ENCODE results near the gene CST6. TPM values are rescaled to one million over a fixed set of nuclear protein-coding genes. Genes with fewer than 3 reads are reported as not detected.

Gene CST6
- polyA plus RNA-seq, 2 of the 4 experiments (the other 2 are of a cell fraction): not detected

- WGBS (ENCODE audit: missing lambda C conversion rate): 90% methylated on average over 6 of the region's 6 CpGs
- FAIRE-seq (no peak), DNase-seq (ENCODE audit: low read depth in 1 of 2, low spot score in 1 of 2) (no peak), ATAC-seq (no peak)
- peaks cover 3% of the 10 kb centered on the region; the same call in 1 of the 3 replicates for H3K4me1 ChIP-seq
- no peak overlapping the region for H3K4me2 ChIP-seq
- H3K9me3 ChIP-seq: 0 out of 3 replicates have a peak, but pooled peaks cover 2% of the 10 kb centered on the region
- POLR2A ChIA-PET: interaction anchor here (2.2 kb wide), 1 partner anchor 9 kb away, joined by 9 read pairs; the partner anchor contains the start of gene SF3B2
- CTCF ChIA-PET: interaction anchor here (2.4 to 12.6 kb wide), 3 partner anchors 6 to 16 kb away, joined by 10 to 233 read pairs (median 21); partner anchors contain the start of gene PACS1
- H3K27ac ChIP-seq: no peak overlapping the region
- no peak overlapping the region for H3K4me3 ChIP-seq
- no peak for TF ChIP-seq JUNB (IDR thresholded peaks at IDR 0.05)
- TF ChIP-seq E2F6 (IDR thresholded peaks at IDR 0.05; ENCODE audit: borderline replicate concordance, low read depth): no peak
- no peak for TF ChIP-seq ZNF302 (CRISPR knock-in tag; IDR thresholded peaks at IDR 0.05)
- TF ChIP-seq HOXA7 (CRISPR knock-in tag; IDR thresholded peaks at IDR 0.05): no peak
- no peak for TF ChIP-seq ESRRA (IDR thresholded peaks at IDR 0.05; ENCODE audit: borderline replicate concordance, low read length)
Observed at GRCh38 chr11:66061268-66061667, 49.5 kb downstream of the CST6 start.

DNA sequence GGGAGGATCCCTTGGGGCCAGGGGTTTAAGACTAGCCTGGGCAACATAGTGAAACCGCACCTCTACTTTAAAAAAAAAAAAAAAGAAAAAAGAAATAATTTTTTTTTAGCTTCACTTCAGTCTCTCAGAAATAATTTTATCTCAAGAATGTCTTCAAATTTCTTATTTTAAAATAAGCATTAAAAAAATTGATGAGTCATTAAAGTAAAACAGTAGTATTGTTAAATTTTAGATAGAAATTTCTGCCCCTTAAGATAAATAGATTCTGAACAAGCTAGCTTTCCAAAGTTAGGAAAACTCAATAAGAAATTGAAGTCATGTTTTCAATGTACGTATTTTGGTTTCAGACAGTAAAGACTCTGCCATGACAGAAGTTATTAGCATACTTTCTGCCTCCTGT is 50.6 kb downstream of the CST6 start:
- CTCF ChIA-PET: interaction anchor here (0.6 to 10.5 kb wide), 7 partner anchors 7 to 73 kb away, joined by 3 to 233 read pairs (median 4); partner anchors contain the start of genes GAL3ST3 and SF3B2
- ATAC-seq: no peak

More for the DNA sequence above, 50.6 kb downstream of the CST6 start:
- no peak overlapping the region for H3K4me2 ChIP-seq
- WGBS (ENCODE audit: missing lambda C conversion rate): 91% methylated on average over 2 of the region's 2 CpGs
- no peak for DNase-seq (ENCODE audit: low read depth in 1 of 2, low spot score in 1 of 2)
- H3K9me3 ChIP-seq: 0 out of 3 replicates have a peak, but pooled peaks cover 2% of the 10 kb centered on the region
- no peak for FAIRE-seq
- no peak overlapping the region for H3K4me3 ChIP-seq
- POLR2A ChIA-PET: interaction anchor here (1.2 to 2.2 kb wide), 2 partner anchors 10 to 74 kb away, joined by 3 to 9 read pairs; partner anchors contain the start of gene SF3B2
- no peak overlapping the region for H3K27ac ChIP-seq
- TF ChIP-seq MAFK (IDR thresholded peaks at IDR 0.05; ENCODE audit: partially characterized antibody) (peak; percentile 69), RARB (CRISPR knock-in tag; IDR thresholded peaks at IDR 0.05) (no peak)
- H3K4me1 ChIP-seq: peaks cover 3% of the 10 kb centered on the region; the same call in 1 of the 3 replicates

Other genes with a start within 250 kb of the CST6 start
- 5.2 and 5.8 TPM in 2 replicates for gene AP5B1, start 231.0 kb upstream of the CST6 start, polyA plus RNA-seq (2011; rRNA removed)
- gene AP5B1, start 231.0 kb upstream of the CST6 start, polyA plus RNA-seq (2017; fragmentation: RNase III; extraction: RNeasy Plus Mini Kit Qiagen cat#74134 plus additional on column Dnase treatment): 9.0 to 10.2 TPM (median 9.2 TPM) in 3 replicates
- gene OVOL1, start 224.9 kb upstream of the CST6 start, polyA plus RNA-seq (2011; rRNA removed): not detected in 2 replicates
- gene OVOL1, start 224.9 kb upstream of the CST6 start, polyA plus RNA-seq (2017; fragmentation: RNase III; extraction: RNeasy Plus Mini Kit Qiagen cat#74134 plus additional on column Dnase treatment): not detected in 3 replicates
- gene SNX32, start 178.0 kb upstream of the CST6 start, polyA plus RNA-seq (2011; rRNA removed): not detected in 2 replicates
- gene SNX32, start 178.0 kb upstream of the CST6 start, polyA plus RNA-seq (2017; fragmentation: RNase III; extraction: RNeasy Plus Mini Kit Qiagen cat#74134 plus additional on column Dnase treatment): 0.04 to 0.08 TPM (median 0.05 TPM) in 3 replicates
- gene CFL1, start 153.8 kb upstream of the CST6 start, polyA plus RNA-seq (2011; rRNA removed): 1,346 and 1,591 TPM in 2 replicates
- 1,780 to 1,825 TPM (median 1,795 TPM) in 3 replicates for gene CFL1, start 153.8 kb upstream of the CST6 start, polyA plus RNA-seq (2017; fragmentation: RNase III; extraction: RNeasy Plus Mini Kit Qiagen cat#74134 plus additional on column Dnase treatment)
- 27.8 and 30.5 TPM in 2 replicates for gene MUS81, start 151.6 kb upstream of the CST6 start, polyA plus RNA-seq (2011; rRNA removed)
- gene MUS81, start 151.6 kb upstream of the CST6 start, polyA plus RNA-seq (2017; fragmentation: RNase III; extraction: RNeasy Plus Mini Kit Qiagen cat#74134 plus additional on column Dnase treatment): 33.4 to 34.9 TPM (median 34.2 TPM) in 3 replicates
- gene EFEMP2, start 139.2 kb upstream of the CST6 start, polyA plus RNA-seq (2011; rRNA removed): 0.89 and 1.3 TPM in 2 replicates
- gene EFEMP2, start 139.2 kb upstream of the CST6 start, polyA plus RNA-seq (2017; fragmentation: RNase III; extraction: RNeasy Plus Mini Kit Qiagen cat#74134 plus additional on column Dnase treatment): 0.98 to 1.5 TPM (median 1.4 TPM) in 3 replicates
- gene CTSW, start 132.2 kb upstream of the CST6 start, polyA plus RNA-seq (2011; rRNA removed): not detected in 2 replicates
- not detected in 3 replicates for gene CTSW, start 132.2 kb upstream of the CST6 start, polyA plus RNA-seq (2017; fragmentation: RNase III; extraction: RNeasy Plus Mini Kit Qiagen cat#74134 plus additional on column Dnase treatment)
- 72.2 and 83.0 TPM in 2 replicates for gene FIBP, start 123.5 kb upstream of the CST6 start, polyA plus RNA-seq (2011; rRNA removed)
- 60.4 to 66.2 TPM (median 65.3 TPM) in 3 replicates for gene FIBP, start 123.5 kb upstream of the CST6 start, polyA plus RNA-seq (2017; fragmentation: RNase III; extraction: RNeasy Plus Mini Kit Qiagen cat#74134 plus additional on column Dnase treatment)
- 5.4 and 7.3 TPM in 2 replicates for gene CCDC85B, start 121.3 kb upstream of the CST6 start, polyA plus RNA-seq (2011; rRNA removed)
- gene CCDC85B, start 121.3 kb upstream of the CST6 start, polyA plus RNA-seq (2017; fragmentation: RNase III; extraction: RNeasy Plus Mini Kit Qiagen cat#74134 plus additional on column Dnase treatment): 24.3 to 35.2 TPM (median 27.5 TPM) in 3 replicates
- gene FOSL1, start 111.6 kb upstream of the CST6 start, polyA plus RNA-seq (2011; rRNA removed): 6.7 and 9.6 TPM in 2 replicates
- 24.1 to 55.8 TPM (median 24.1 TPM) in 3 replicates for gene FOSL1, start 111.6 kb upstream of the CST6 start, polyA plus RNA-seq (2017; fragmentation: RNase III; extraction: RNeasy Plus Mini Kit Qiagen cat#74134 plus additional on column Dnase treatment)
- gene C11orf68, start 92.9 kb upstream of the CST6 start, polyA plus RNA-seq (2011; rRNA removed): 10.6 and 17.2 TPM in 2 replicates
- 16.5 to 23.1 TPM (median 17.0 TPM) in 3 replicates for gene C11orf68, start 92.9 kb upstream of the CST6 start, polyA plus RNA-seq (2017; fragmentation: RNase III; extraction: RNeasy Plus Mini Kit Qiagen cat#74134 plus additional on column Dnase treatment)
- 27.8 and 73.7 TPM in 2 replicates for gene DRAP1, start 92.6 kb upstream of the CST6 start, polyA plus RNA-seq (2011; rRNA removed)
- 143 to 187 TPM (median 143 TPM) in 3 replicates for gene DRAP1, start 92.6 kb upstream of the CST6 start, polyA plus RNA-seq (2017; fragmentation: RNase III; extraction: RNeasy Plus Mini Kit Qiagen cat#74134 plus additional on column Dnase treatment)
- gene TSGA10IP, start 66.5 kb upstream of the CST6 start, polyA plus RNA-seq (2011; rRNA removed): not detected in 2 replicates
- gene TSGA10IP, start 66.5 kb upstream of the CST6 start, polyA plus RNA-seq (2017; fragmentation: RNase III; extraction: RNeasy Plus Mini Kit Qiagen cat#74134 plus additional on column Dnase treatment): not detected in 3 replicates
- 15.1 and 22.0 TPM in 2 replicates for gene SART1, start 50.3 kb upstream of the CST6 start, polyA plus RNA-seq (2011; rRNA removed)
- 52.8 to 62.8 TPM (median 53.8 TPM) in 3 replicates for gene SART1, start 50.3 kb upstream of the CST6 start, polyA plus RNA-seq (2017; fragmentation: RNase III; extraction: RNeasy Plus Mini Kit Qiagen cat#74134 plus additional on column Dnase treatment)
- 38.6 and 42.0 TPM in 2 replicates for gene EIF1AD, start 9.9 kb upstream of the CST6 start, polyA plus RNA-seq (2011; rRNA removed)
- 39.8 to 44.6 TPM (median 41.0 TPM) in 3 replicates for gene EIF1AD, start 9.9 kb upstream of the CST6 start, polyA plus RNA-seq (2017; fragmentation: RNase III; extraction: RNeasy Plus Mini Kit Qiagen cat#74134 plus additional on column Dnase treatment)
- 385 and 399 TPM in 2 replicates for gene BANF1, start 9.5 kb upstream of the CST6 start, polyA plus RNA-seq (2011; rRNA removed)
- 304 to 315 TPM (median 309 TPM) in 3 replicates for gene BANF1, start 9.5 kb upstream of the CST6 start, polyA plus RNA-seq (2017; fragmentation: RNase III; extraction: RNeasy Plus Mini Kit Qiagen cat#74134 plus additional on column Dnase treatment)
- 0.54 and 0.97 TPM in 2 replicates for gene CATSPER1, start 14.5 kb downstream of the CST6 start, polyA plus RNA-seq (2011; rRNA removed)
- gene CATSPER1, start 14.5 kb downstream of the CST6 start, polyA plus RNA-seq (2017; fragmentation: RNase III; extraction: RNeasy Plus Mini Kit Qiagen cat#74134 plus additional on column Dnase treatment): 0.46 to 0.75 TPM (median 0.70 TPM) in 3 replicates
- not detected in 2 replicates for gene GAL3ST3, start 37.2 kb downstream of the CST6 start, polyA plus RNA-seq (2011; rRNA removed)
- gene GAL3ST3, start 37.2 kb downstream of the CST6 start, polyA plus RNA-seq (2017; fragmentation: RNase III; extraction: RNeasy Plus Mini Kit Qiagen cat#74134 plus additional on column Dnase treatment): not detected in 3 replicates
- gene SF3B2, start 40.4 kb downstream of the CST6 start, polyA plus RNA-seq (2011; rRNA removed): 107 and 108 TPM in 2 replicates
- 169 to 184 TPM (median 182 TPM) in 3 replicates for gene SF3B2, start 40.4 kb downstream of the CST6 start, polyA plus RNA-seq (2017; fragmentation: RNase III; extraction: RNeasy Plus Mini Kit Qiagen cat#74134 plus additional on column Dnase treatment)
- 48.2 and 71.7 TPM in 2 replicates for gene PACS1, start 58.3 kb downstream of the CST6 start, polyA plus RNA-seq (2011; rRNA removed)
- gene PACS1, start 58.3 kb downstream of the CST6 start, polyA plus RNA-seq (2017; fragmentation: RNase III; extraction: RNeasy Plus Mini Kit Qiagen cat#74134 plus additional on column Dnase treatment): 49.4 to 64.0 TPM (median 59.1 TPM) in 3 replicates
- 13.7 and 13.8 TPM in 2 replicates for gene KLC2, start 245.7 kb downstream of the CST6 start, polyA plus RNA-seq (2011; rRNA removed)
- gene KLC2, start 245.7 kb downstream of the CST6 start, polyA plus RNA-seq (2017; fragmentation: RNase III; extraction: RNeasy Plus Mini Kit Qiagen cat#74134 plus additional on column Dnase treatment): 35.1 to 35.8 TPM (median 35.2 TPM) in 3 replicates

Measured in A549 (cell line).